KMS-11 (cell line): ENCODE measurements around the gene RAB6B.

Source experiments
- H2AFZ ChIP-seq: fragments of 200-600 bp; sonication (generic); 2 replicates; pipeline ENCODE4 v1.6.1; 2016; ENCODE audit warnings: antibody characterized with exemption, mixed run types, low read depth
- H3K27ac ChIP-seq: fragments of 200-600 bp; sonication (generic); 2 replicates; pipeline ENCODE4 v1.6.1; 2016; ENCODE audit warnings: mild to moderate bottlenecking, mixed run types
- H3K27me3 ChIP-seq: fragments of 200-600 bp; sonication (generic); 2 replicates; pipeline ENCODE4 v1.6.1; 2017; ENCODE audit warnings: mild to moderate bottlenecking, low read depth, mixed run types, moderate library complexity; ENCODE audit not compliant: insufficient read depth
- H3K36me3 ChIP-seq: fragments of 200-600 bp; sonication (generic); 2 replicates; pipeline ENCODE4 v1.6.1; 2017; ENCODE audit warnings: mild to moderate bottlenecking, mixed run types; ENCODE audit not compliant: insufficient read depth
- H3K4me1 ChIP-seq: fragments of 200-600 bp; sonication (generic); 2 replicates; pipeline ENCODE4 v1.6.1; 2016; ENCODE audit warnings: mild to moderate bottlenecking, low read depth, mixed run types; ENCODE audit not compliant: poor library complexity, severe bottlenecking
- H3K4me2 ChIP-seq: fragments of 200-600 bp; sonication (generic); 2 replicates; pipeline ENCODE4 v1.7.0; 2016; ENCODE audit warnings: mild to moderate bottlenecking, mixed run types
- H3K4me3 ChIP-seq: fragments of 200-600 bp; sonication (generic); IDR thresholded peaks from 2 replicates; pipeline ENCODE4 v1.6.1; 2017; ENCODE audit warnings: low read depth, low read length, mixed read lengths; ENCODE audit not compliant: insufficient read depth
- H3K79me2 ChIP-seq: fragments of 200-600 bp; sonication (generic); 2 replicates; pipeline ENCODE4 v1.6.1; 2016; ENCODE audit warnings: low read depth, mixed run types; ENCODE audit not compliant: insufficient read depth
- H3K9ac ChIP-seq: fragments of 200-600 bp; sonication (generic); 2 replicates; pipeline ENCODE4 v1.6.1; 2016; ENCODE audit warnings: mild to moderate bottlenecking, mixed run types
- H4K20me1 ChIP-seq: fragments of 200-600 bp; sonication (generic); 2 replicates; pipeline ENCODE4 v1.6.1; 2016; ENCODE audit warnings: mild to moderate bottlenecking, mixed run types; ENCODE audit not compliant: insufficient read depth
- TF ChIP-seq, protein P1 (sequence below): fragments of 200-600 bp; sonication (generic); conservative IDR thresholded peaks from 2 replicates; pipeline ENCODE4 v1.6.1; 2017; ENCODE audit warnings: low read depth, mild to moderate bottlenecking, antibody characterized with exemption, low read length, moderate library complexity, mixed read lengths

The RAB6B gene

DNA sequence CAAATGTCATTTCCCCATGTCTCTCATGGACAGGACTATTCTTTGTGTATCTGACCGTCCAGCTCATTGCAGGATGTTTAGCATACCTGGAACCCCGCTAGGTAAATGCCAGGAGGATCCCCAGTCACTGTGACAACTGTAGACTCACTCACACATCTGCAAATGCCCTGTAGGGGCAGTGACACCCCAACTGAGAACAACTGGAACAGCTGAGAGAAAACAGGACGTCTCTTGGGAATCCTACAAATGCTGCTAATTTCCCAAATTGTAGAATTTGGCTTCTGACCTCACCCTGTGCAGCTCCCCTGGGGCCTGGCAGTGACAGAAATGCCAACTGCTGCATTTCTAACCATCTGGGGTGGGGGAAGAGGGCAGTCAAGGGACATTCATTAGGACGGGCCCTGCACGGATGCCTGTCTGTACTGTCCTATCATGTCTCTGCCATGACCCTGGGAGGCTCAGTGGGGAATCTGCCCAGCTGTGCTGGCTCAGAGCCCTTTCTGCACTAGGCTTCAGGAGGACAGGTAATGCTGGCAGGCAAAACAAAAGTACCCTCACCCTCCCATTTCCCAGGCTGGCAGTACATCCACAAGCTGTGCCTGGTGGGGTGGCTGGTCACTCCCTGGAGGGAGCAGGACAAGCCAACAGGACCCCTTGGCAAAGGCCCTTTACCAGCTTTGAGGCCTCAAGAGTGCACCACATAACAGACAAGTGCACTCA lies 30.4 kb downstream of the RAB6B start:
- H2AFZ ChIP-seq = no peak overlapping the region
- H3K4me2 ChIP-seq = no peak overlapping the region
- no peaks in the 10 kb centered on the region for H3K36me3 ChIP-seq
- H3K27me3 ChIP-seq = no peaks in the 10 kb centered on the region
- no peaks in the 10 kb centered on the region for H3K4me1 ChIP-seq
- no peak overlapping the region for H3K9ac ChIP-seq
- TF ChIP-seq, protein P1, sequence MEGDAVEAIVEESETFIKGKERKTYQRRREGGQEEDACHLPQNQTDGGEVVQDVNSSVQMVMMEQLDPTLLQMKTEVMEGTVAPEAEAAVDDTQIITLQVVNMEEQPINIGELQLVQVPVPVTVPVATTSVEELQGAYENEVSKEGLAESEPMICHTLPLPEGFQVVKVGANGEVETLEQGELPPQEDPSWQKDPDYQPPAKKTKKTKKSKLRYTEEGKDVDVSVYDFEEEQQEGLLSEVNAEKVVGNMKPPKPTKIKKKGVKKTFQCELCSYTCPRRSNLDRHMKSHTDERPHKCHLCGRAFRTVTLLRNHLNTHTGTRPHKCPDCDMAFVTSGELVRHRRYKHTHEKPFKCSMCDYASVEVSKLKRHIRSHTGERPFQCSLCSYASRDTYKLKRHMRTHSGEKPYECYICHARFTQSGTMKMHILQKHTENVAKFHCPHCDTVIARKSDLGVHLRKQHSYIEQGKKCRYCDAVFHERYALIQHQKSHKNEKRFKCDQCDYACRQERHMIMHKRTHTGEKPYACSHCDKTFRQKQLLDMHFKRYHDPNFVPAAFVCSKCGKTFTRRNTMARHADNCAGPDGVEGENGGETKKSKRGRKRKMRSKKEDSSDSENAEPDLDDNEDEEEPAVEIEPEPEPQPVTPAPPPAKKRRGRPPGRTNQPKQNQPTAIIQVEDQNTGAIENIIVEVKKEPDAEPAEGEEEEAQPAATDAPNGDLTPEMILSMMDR = no peak
- H3K79me2 ChIP-seq = no peaks in the 10 kb centered on the region
- H4K20me1 ChIP-seq = no peaks in the 10 kb centered on the region
- no peak overlapping the region for H3K4me3 ChIP-seq
- H3K27ac ChIP-seq = no peak overlapping the region

DNA sequence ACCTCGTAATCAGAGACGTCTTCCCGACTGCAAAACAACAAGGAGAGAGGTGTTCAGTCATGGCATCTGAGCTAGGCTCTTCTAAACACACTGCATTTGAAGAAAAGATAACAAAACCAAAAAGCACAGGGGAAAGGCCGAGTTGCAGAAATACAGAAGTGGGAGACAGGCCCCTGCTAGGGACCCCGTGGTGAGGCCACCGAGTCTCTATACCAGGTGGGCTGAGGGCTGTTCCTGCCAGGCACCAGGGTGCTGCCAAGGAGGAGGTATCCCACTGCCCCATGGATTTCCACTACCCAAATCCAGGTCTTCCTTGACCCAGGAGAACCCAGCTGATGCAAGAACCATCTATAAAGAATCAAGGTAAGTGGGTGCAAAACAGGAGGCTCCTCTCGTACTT lies 31.1 kb downstream of the RAB6B start:
- no peaks in the 10 kb centered on the region for H3K36me3 ChIP-seq
- no peaks in the 10 kb centered on the region for H3K4me1 ChIP-seq
- no peak overlapping the region for H3K9ac ChIP-seq
- H4K20me1 ChIP-seq = no peaks in the 10 kb centered on the region
- TF ChIP-seq, protein P1 = no peak
- H3K4me3 ChIP-seq = no peak overlapping the region
- H3K27ac ChIP-seq = no peak overlapping the region
- H2AFZ ChIP-seq = no peak overlapping the region
- no peaks in the 10 kb centered on the region for H3K79me2 ChIP-seq
- no peak overlapping the region for H3K4me2 ChIP-seq
- no peaks in the 10 kb centered on the region for H3K27me3 ChIP-seq

DNA sequence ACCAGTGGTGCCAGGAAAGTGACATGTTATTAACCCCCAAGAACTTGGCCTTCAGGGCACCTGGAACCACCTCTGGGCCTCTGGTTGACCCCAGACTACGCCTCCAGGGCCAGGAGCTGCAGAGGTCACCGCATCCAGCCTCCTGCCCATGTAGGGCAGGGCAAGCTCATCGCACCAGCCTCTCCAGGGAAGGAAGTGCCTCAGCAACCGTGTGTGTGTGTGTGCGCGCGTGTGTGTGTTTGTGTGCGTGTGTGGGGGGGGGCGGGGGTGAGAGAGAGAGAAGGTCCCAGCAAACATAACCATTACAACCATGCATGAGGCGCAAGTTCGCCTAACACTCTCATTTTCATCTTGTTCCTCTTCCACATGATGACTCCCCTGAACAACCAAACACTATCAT lies 31.8 kb downstream of the RAB6B start:
- Histone ChIP-seq H2AFZ (no peak overlapping the region), H3K27me3 (no peaks in the 10 kb centered on the region), H3K9ac (no peak overlapping the region), H3K36me3 (no peaks in the 10 kb centered on the region), H3K27ac (no peak overlapping the region), H4K20me1 (no peaks in the 10 kb centered on the region), H3K79me2 (no peaks in the 10 kb centered on the region), H3K4me3 (no peak overlapping the region), H3K4me2 (no peak overlapping the region), H3K4me1 (no peaks in the 10 kb centered on the region)
- TF ChIP-seq, protein P1 = no peak

DNA sequence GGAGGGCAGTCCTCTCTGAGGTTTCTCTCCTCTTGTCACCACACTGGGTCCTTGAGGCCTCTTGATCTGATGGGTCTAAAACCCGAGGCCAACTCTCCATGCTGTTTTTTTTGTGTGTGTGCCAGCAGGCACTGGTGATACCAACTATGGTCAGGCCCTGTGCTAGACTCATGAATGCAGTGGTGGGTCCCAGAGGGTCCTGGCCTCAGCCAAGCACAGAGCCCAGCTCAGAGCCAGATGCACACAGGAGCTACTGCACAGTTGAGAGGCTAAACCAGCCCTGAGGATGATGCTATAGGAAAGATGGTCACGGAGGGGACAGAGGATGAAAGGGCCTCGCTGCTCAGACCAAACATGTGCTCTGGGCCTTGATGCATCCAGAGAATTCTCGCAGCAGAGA lies 33.5 kb downstream of the RAB6B start:
- Histone ChIP-seq H3K4me3 (no peak overlapping the region), H3K27me3 (no peaks in the 10 kb centered on the region), H3K9ac (no peak overlapping the region), H3K79me2 (no peaks in the 10 kb centered on the region), H3K4me1 (no peaks in the 10 kb centered on the region), H3K27ac (no peak overlapping the region), H3K36me3 (no peaks in the 10 kb centered on the region), H2AFZ (no peak overlapping the region), H4K20me1 (no peaks in the 10 kb centered on the region), H3K4me2 (no peak overlapping the region)
- TF ChIP-seq, protein P1 = no peak
